ENCODE results near the gene HIGD1A. TPM values are rescaled to one million over a fixed set of nuclear protein-coding genes. Genes with fewer than 3 reads are reported as not detected.

Gene HIGD1A
- polyA plus RNA-seq, 1 donor (not counting 4 experiments of a cell fraction or from before 2014, with no cell fraction given) = 443 TPM

DNA sequence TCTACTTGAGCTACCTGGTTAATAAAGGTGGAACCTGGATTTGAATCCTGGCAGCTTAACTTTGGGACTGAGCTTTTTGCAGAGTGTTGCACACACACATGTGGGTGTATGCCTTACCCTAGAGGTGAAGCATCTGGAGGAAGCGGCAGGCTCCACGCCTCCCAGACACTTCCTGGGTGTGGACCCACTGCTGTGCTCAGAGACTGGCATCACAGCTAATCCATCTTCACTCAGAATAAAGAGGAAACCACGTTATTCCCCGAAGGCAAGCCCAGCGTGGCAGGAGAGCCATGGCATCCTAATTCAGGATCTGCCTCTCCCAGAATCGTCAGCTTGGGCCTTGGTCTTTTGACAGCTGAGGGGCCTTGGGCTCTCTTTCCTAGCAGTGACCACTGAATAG is 56.7 kb downstream of the HIGD1A start:
- TF ChIP-seq EZH2 (IDR thresholded peaks at IDR 0.05; ENCODE audit: low read length) (no peak), CTCF (optimal IDR thresholded peaks at IDR 0.05 in 1 of 3, IDR thresholded peaks at IDR 0.05 in 1 of 3, conservative IDR thresholded peaks at IDR 0.05 in 1 of 3; ENCODE audit: extremely low read depth in 1 of 3, insufficient read depth in 2 of 3, low read length in 3 of 3) (no peak)
- Histone ChIP-seq H3K36me3 (ENCODE audit: control insufficient read depth in 2 of 2, extremely low read depth in 1 of 2, insufficient read depth in 2 of 2, low read length in 2 of 2) (no peaks in the 10 kb centered on the region), H3K9me1 (ENCODE audit: control insufficient read depth, extremely low read depth, insufficient read depth, low read length) (no peaks in the 10 kb centered on the region), H3K4me1 (ENCODE audit: control insufficient read depth, extremely low read depth, insufficient read depth, low read length) (peaks cover 9% of the 10 kb centered on the region), H2AFZ (ENCODE audit: control insufficient read depth, low read length) (peak overlapping the region; percentile 37), H4K20me1 (ENCODE audit: control insufficient read depth, extremely low read depth, insufficient read depth, low read length) (no peaks in the 10 kb centered on the region), H3K9me3 (ENCODE audit: control insufficient read depth, low read depth, low read length) (no peaks in the 10 kb centered on the region), H3K79me2 (ENCODE audit: control insufficient read depth, insufficient read depth, low read length) (no peaks in the 10 kb centered on the region), H3K4me3 (ENCODE audit: control insufficient read depth in 2 of 3, extremely low read depth in 1 of 3, insufficient read depth in 2 of 3, low read depth in 1 of 3, low read length in 3 of 3) (no peak overlapping the region), H3K27ac (ENCODE audit: control insufficient read depth, insufficient read depth, low read length) (no peak overlapping the region), H3K27me3 (ENCODE audit: control insufficient read depth, extremely low read depth, insufficient read depth, low read length) (no peaks in the 10 kb centered on the region), H3K4me2 (ENCODE audit: control insufficient read depth, extremely low read depth, insufficient read depth, low read depth, low read length) (no peak overlapping the region), H3K9ac (ENCODE audit: control insufficient read depth, extremely low read depth, insufficient read depth, low read length) (no peak overlapping the region)
- dilution Hi-C loops (cut with MboI; ENCODE audit: extremely low pct_ligation_motif_present, low sequenced_read_pairs) = no loop called here
- DNase-seq (ENCODE audit: low read depth, low spot score) (no peak), FAIRE-seq (peak; percentile 86)

DNA sequence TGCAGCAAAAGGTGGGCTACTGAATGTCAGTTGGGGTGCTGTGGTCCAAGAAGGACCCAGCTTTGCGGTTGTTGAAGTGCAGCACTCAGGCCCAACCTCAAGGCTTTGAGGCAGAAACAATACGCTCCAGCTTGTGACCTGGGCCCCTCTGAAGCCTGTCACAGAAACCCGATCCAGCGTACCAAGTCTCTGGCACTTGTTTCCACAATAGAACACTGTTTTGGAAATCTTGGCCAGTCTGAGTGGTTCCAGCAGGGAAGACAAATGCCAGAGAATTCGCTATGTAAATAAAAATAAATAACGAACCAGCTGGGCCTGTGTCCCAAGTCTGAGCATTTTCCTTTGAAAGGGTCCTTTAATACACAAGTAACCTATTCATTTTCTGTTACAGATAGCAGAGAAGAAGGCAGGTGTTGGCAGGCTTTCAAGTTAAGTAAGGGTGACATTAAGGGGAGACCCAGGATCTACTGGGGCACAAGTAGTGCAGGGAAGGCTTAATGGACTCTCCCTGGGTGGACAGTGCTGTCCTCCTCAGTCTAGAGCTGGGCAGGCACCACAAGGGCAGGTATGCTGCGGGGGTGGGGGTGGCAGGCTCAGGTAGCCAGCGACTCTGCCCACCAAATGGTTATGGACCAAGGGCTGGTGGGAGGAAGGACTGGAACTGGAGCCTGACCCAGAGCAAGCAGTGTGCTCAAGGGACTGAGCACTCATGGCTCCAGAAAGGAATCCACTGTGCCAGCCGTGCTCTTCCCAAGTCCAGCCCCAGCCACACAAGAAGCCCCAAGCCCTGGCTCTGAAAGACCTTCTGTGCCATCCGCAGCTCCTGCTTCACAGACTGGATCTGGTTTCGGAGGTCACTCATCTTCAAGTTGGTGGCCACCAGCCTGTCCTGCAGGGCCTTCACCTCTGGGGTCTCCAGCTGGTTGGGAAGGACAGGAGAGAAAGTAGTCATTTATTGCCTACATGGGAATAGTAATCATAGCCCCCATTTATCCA is 57.5 kb downstream of the HIGD1A start:
- no peaks in the 10 kb centered on the region for H4K20me1 ChIP-seq (ENCODE audit: control insufficient read depth, extremely low read depth, insufficient read depth, low read length)

More for the DNA sequence above, 57.5 kb downstream of the HIGD1A start:
- TF ChIP-seq CTCF (optimal IDR thresholded peaks at IDR 0.05 in 1 of 3, IDR thresholded peaks at IDR 0.05 in 1 of 3, conservative IDR thresholded peaks at IDR 0.05 in 1 of 3; ENCODE audit: extremely low read depth in 1 of 3, insufficient read depth in 2 of 3, low read length in 3 of 3) (no peak), EZH2 (IDR thresholded peaks at IDR 0.05; ENCODE audit: low read length) (no peak)
- H3K4me1 ChIP-seq (ENCODE audit: control insufficient read depth, extremely low read depth, insufficient read depth, low read length) = peaks cover 9% of the 10 kb centered on the region
- dilution Hi-C loops (cut with MboI; ENCODE audit: extremely low pct_ligation_motif_present, low sequenced_read_pairs) = no loop called here
- H3K27me3 ChIP-seq (ENCODE audit: control insufficient read depth, extremely low read depth, insufficient read depth, low read length) = no peaks in the 10 kb centered on the region
- H3K4me2 ChIP-seq (ENCODE audit: control insufficient read depth, extremely low read depth, insufficient read depth, low read depth, low read length) = no peak overlapping the region
- no peak overlapping the region for H3K4me3 ChIP-seq (ENCODE audit: control insufficient read depth in 2 of 3, extremely low read depth in 1 of 3, insufficient read depth in 2 of 3, low read depth in 1 of 3, low read length in 3 of 3)
- DNase-seq (ENCODE audit: low read depth, low spot score) = no peak
- no peaks in the 10 kb centered on the region for H3K9me3 ChIP-seq (ENCODE audit: control insufficient read depth, low read depth, low read length)
- H3K9me1 ChIP-seq (ENCODE audit: control insufficient read depth, extremely low read depth, insufficient read depth, low read length) = no peaks in the 10 kb centered on the region
- H3K79me2 ChIP-seq (ENCODE audit: control insufficient read depth, insufficient read depth, low read length) = no peaks in the 10 kb centered on the region
- no peak overlapping the region for H3K27ac ChIP-seq (ENCODE audit: control insufficient read depth, insufficient read depth, low read length)
- no peak for FAIRE-seq
- no peaks in the 10 kb centered on the region for H3K36me3 ChIP-seq (ENCODE audit: control insufficient read depth in 2 of 2, extremely low read depth in 1 of 2, insufficient read depth in 2 of 2, low read length in 2 of 2)
- no peak overlapping the region for H2AFZ ChIP-seq (ENCODE audit: control insufficient read depth, low read length)
- no peak overlapping the region for H3K9ac ChIP-seq (ENCODE audit: control insufficient read depth, extremely low read depth, insufficient read depth, low read length)
